ENCODE data around the gene SNTG2. TPM values are rescaled to one million over a fixed set of nuclear protein-coding genes. Genes with fewer than 3 reads are reported as not detected.

SNTG2 gene
- total RNA-seq, 1 donor from 2014 or later = 2.2 TPM

GRCh38 chr2:1353543-1353942 lies 402.9 kb downstream of the SNTG2 start:
- ChIA-PET CTCF (no interaction called here), POLR2A (no interaction called here)
- Mint-ChIP-seq H3K4me3 (no peak overlapping the region), H3K36me3 (ENCODE audit: low read depth) (no peaks in the 10 kb centered on the region), H3K27me3 (no peaks in the 10 kb centered on the region), H3K27ac (no peak overlapping the region), H3K4me1 (no peaks in the 10 kb centered on the region), H3K9me3 (peaks cover 5% of the 10 kb centered on the region)
- no peak for ATAC-seq (ENCODE audit: low read depth)
- no peak for TF ChIP-seq CTCF (IDR thresholded peaks at IDR 0.05)
- DNase-seq = no peak
- intact Hi-C loops (cut with micrococcal nuclease) = no loop called here

- TF ChIP-seq CTCF (IDR thresholded peaks at IDR 0.05) = no peak
- no peaks in the 10 kb centered on the region for H3K36me3 Mint-ChIP-seq (ENCODE audit: low read depth)
- DNase-seq (no peak), ATAC-seq (ENCODE audit: low read depth) (no peak)
- H3K9me3 Mint-ChIP-seq = no peaks in the 10 kb centered on the region
- intact Hi-C loops (cut with micrococcal nuclease) = no loop called here
- ChIA-PET POLR2A (no interaction called here), CTCF (no interaction called here)
- H3K4me3 Mint-ChIP-seq = no peak overlapping the region
- no peaks in the 10 kb centered on the region for H3K27me3 Mint-ChIP-seq
- H3K27ac Mint-ChIP-seq = no peak overlapping the region
- no peaks in the 10 kb centered on the region for H3K4me1 Mint-ChIP-seq
Measured at GRCh38 chr2:1360144-1360543, 409.5 kb downstream of the SNTG2 start.

- no peak for DNase-seq
- Mint-ChIP-seq H3K4me3 (no peak overlapping the region), H3K9me3 (no peaks in the 10 kb centered on the region), H3K27me3 (no peaks in the 10 kb centered on the region), H3K36me3 (ENCODE audit: low read depth) (no peaks in the 10 kb centered on the region), H3K4me1 (no peaks in the 10 kb centered on the region), H3K27ac (no peak overlapping the region)
- CTCF ChIA-PET = no interaction called here
- intact Hi-C loops (cut with micrococcal nuclease) = no loop called here
- POLR2A ChIA-PET = no interaction called here
- TF ChIP-seq CTCF (IDR thresholded peaks at IDR 0.05) = no peak
- no peak for ATAC-seq (ENCODE audit: low read depth)
Measured at GRCh38 chr2:1360557-1361250, 410.1 kb downstream of the SNTG2 start.

- no peaks in the 10 kb centered on the region for H3K9me3 Mint-ChIP-seq
- DNase-seq (no peak), ATAC-seq (ENCODE audit: low read depth) (no peak)
- POLR2A ChIA-PET = no interaction called here
- no peaks in the 10 kb centered on the region for H3K27me3 Mint-ChIP-seq
- H3K36me3 Mint-ChIP-seq (ENCODE audit: low read depth) = no peaks in the 10 kb centered on the region
- no peak overlapping the region for H3K27ac Mint-ChIP-seq
- no peak overlapping the region for H3K4me3 Mint-ChIP-seq
- TF ChIP-seq CTCF (IDR thresholded peaks at IDR 0.05) = no peak
- CTCF ChIA-PET = no interaction called here
- H3K4me1 Mint-ChIP-seq = peaks cover 3% of the 10 kb centered on the region
- intact Hi-C loops (cut with micrococcal nuclease) = no loop called here
Measured at GRCh38 chr2:1363367-1363766, 412.7 kb downstream of the SNTG2 start.

- TF ChIP-seq CTCF (IDR thresholded peaks at IDR 0.05) = no peak
- intact Hi-C loops (cut with micrococcal nuclease) = no loop called here
- H3K27ac Mint-ChIP-seq = no peak overlapping the region
- no peaks in the 10 kb centered on the region for H3K9me3 Mint-ChIP-seq
- no peak overlapping the region for H3K4me3 Mint-ChIP-seq
- peaks cover 3% of the 10 kb centered on the region for H3K4me1 Mint-ChIP-seq
- CTCF ChIA-PET = no interaction called here
- H3K27me3 Mint-ChIP-seq = no peaks in the 10 kb centered on the region
- ATAC-seq (ENCODE audit: low read depth) = peak; percentile 31
- DNase-seq = no peak
- POLR2A ChIA-PET = no interaction called here
- no peaks in the 10 kb centered on the region for H3K36me3 Mint-ChIP-seq (ENCODE audit: low read depth)
Measured at GRCh38 chr2:1366546-1367134, 416.0 kb downstream of the SNTG2 start.
